HG03159 (cell line): Measurements from ENCODE around the gene SIRT5.

Experiments
- ATAC-seq: cut with Tn5 transposase; IDR thresholded peaks from one replicate; pipeline ENCODE4 v1.9.1; 2021; ENCODE audit warnings: mild to moderate bottlenecking, moderate library complexity; ENCODE audit not compliant: unreplicated experiment

SIRT5 gene

DNA sequence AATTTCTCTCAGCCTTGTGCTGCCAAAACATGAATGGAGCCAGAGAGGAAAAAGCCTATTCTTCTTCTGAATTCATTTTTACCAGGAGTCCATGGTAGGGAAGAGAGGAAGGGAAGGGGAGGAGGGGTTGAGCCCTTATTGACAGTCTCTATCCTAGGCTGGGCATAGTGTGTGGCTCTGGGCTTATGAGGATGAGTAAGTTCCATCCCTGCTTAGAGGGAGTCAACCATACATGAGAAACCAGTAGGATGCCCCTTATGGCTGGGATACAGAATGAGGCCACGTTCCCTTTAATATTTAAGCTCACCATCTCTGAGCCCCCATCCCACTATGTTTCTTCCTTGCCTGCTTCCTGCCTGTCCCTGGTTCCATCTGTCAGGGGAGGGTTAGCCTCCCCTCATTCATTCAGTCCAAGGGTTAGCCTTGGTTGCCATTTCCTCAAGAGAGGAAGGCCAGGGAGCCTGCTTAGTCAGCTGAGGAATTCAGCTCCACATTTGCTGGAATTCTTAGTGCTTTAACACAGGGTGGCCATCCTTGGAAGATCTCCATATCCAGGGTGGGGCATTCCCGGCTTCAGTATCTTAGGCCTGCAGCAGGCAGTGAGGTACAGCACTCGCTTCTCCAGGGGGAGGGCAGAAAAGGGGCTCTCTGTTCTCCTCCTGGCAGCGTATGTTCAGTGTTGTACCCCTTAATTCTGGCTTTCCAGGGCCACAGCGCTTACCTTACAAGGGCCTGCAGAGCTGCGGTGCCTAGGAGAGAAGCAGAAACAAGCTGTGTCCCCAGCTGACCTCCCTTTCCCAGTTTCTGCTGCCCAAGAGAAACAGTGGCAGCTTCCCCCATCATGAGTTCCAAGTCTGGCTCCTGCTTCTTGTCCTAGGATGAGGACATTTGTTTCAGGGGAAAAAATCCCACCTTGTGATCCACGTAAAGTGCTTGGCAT lies 12.5 kb downstream of the SIRT5 start:
- ATAC-seq, result no peak

DNA sequence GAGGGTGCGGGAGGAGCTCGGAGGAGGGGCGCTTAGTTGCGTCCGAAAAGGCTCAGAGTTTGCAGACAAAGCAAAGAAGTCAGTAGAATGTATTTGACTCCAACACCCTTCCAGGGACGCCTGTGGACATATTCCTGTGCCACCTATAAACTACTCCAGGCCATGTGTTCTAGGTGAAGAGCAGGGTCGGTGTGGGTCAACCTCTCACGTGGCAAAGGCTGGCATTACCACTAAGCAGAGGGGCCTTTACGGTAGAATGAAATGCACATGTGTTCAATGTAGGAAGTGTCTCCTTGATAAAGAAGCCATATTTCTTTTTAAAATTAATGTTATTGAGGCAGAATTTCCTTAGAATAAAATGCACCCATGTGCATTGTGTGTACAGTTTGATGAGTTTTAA lies 15.4 kb downstream of the SIRT5 start:
- ATAC-seq, result no peak

- ATAC-seq, result no peak
Observed at GRCh38 chr6:13590574-13591153, 16.3 kb downstream of the SIRT5 start.

GRCh38 chr6:13591205-13591921 lies 17.0 kb downstream of the SIRT5 start:
- ATAC-seq, result no peak

GRCh38 chr6:13593103-13593502 lies 18.7 kb downstream of the SIRT5 start:
- no peak for ATAC-seq

DNA sequence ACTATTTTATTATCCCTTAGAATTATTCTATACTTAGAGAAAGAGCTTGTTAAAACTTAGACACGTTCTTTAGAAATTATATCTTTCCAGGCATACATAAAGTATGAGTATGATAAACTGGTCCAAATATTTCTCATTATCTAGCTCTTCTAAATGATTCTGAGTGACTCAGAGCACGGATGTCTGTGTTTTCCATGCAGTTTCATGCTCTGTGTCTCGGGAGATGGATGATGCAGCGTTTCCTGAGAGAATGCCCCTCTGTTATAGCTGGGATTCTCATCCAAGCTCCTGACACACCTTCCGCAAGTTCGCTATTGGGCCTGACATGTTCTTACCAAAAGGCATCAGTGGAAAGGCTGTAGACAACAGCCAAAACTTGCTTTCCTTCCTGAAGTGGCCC lies 19.3 kb downstream of the SIRT5 start:
- ATAC-seq, result no peak

DNA sequence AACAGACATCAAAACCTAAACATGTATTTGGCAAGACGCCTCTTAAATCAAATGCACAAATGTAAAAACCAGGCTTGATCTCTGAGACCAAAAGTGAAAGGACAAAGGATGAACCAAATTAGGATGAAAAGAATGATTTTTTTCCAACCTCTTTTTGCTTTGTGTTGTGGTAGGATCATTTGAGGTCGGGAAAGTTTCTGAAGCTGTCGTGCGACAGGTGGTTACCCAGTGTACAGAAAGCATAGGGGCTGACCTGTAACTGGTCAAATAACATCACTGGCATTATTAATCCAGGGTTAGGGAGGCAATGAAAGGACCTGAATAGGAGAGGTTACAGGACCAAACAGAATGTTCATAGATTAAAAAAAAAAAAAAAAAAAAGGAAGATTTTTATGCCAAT lies 22.7 kb downstream of the SIRT5 start:
- no peak for ATAC-seq

- ATAC-seq, result no peak
Observed at GRCh38 chr6:13600036-13600435, 25.6 kb downstream of the SIRT5 start.

GRCh38 chr6:13604135-13604534 lies 29.7 kb downstream of the SIRT5 start:
- no peak for ATAC-seq

- ATAC-seq, result no peak
Observed at GRCh38 chr6:13604546-13605416, 30.4 kb downstream of the SIRT5 start.

GRCh38 chr6:13605634-13606033 lies 31.2 kb downstream of the SIRT5 start:
- no peak for ATAC-seq

DNA sequence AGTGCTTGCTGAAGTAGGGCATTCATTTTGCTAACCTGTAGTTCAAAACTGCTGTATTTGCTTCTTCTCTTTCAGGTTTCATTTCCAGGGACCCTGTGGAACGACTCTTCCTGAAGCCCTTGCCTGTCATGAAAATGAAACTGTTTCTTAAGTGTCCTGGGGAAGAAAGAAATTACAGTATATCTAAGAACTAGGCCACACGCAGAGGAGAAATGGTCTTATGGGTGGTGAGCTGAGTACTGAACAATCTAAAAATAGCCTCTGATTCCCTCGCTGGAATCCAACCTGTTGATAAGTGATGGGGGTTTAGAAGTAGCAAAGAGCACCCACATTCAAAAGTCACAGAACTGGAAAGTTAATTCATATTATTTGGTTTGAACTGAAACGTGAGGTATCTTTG lies 37.3 kb downstream of the SIRT5 start:
- no peak for ATAC-seq

- ATAC-seq, result no peak
Observed at GRCh38 chr6:13613029-13613594, 38.7 kb downstream of the SIRT5 start.

- peak; percentile 25 for ATAC-seq
Observed at GRCh38 chr6:13614126-13614925, 39.9 kb downstream of the SIRT5 start.

GRCh38 chr6:13614926-13615791 lies 40.8 kb downstream of the SIRT5 start, which contains the start of gene NOL7:
TSS of gene NOL7 (plus strand) at chr6:13615335. CDS start at chr6:13615359, 24 bp downstream.
- ATAC-seq, result peak; percentile 89

GRCh38 chr6:13615792-13616120 lies 41.4 kb downstream of the SIRT5 start:
- ATAC-seq, result peak; percentile 28

- no peak for ATAC-seq
Observed at GRCh38 chr6:13617066-13617465, 42.7 kb downstream of the SIRT5 start.

DNA sequence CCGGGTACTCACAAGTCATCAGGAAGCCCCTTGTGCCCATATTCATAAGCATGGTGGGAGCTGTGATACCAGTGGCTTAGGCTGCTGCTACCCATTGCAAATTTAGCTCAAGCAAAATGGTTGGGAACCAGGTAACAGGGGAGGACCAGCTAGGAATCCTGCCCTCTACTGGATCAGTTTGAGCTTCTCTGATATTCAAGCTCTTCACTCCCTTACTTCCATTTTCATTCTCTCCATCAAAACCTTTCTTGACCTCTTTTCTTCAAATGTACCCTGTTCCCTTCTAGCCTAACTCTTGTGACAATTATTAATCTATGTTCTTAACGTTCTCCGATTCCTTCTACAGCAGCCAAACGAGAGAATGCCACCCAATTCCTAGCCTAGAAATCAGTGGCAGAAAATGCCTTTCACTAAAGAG lies 50.5 kb downstream of the SIRT5 start:
- ATAC-seq, result no peak
